HG03469 (cell line): ENCODE measurements around the gene SEPTIN10.
A peak's percentile ranks its signal among the peaks of the same experiment; 100 is the strongest.

Experiments used
- ATAC-seq: cut with Tn5 transposase; IDR thresholded peaks from one replicate; pipeline ENCODE4 v1.9.1; 2021; ENCODE audit warnings: mild to moderate bottlenecking, moderate library complexity, moderate number of reproducible peaks; ENCODE audit not compliant: unreplicated experiment

SEPTIN10 gene

GRCh38 chr2:109526442-109526970 lies 87.3 kb downstream of the SEPTIN10 start:
- no peak for ATAC-seq

GRCh38 chr2:109525836-109526235 lies 87.9 kb downstream of the SEPTIN10 start:
- no peak for ATAC-seq

GRCh38 chr2:109523536-109524361 lies 90.0 kb downstream of the SEPTIN10 start:
- no peak for ATAC-seq

GRCh38 chr2:109523121-109523520 lies 90.6 kb downstream of the SEPTIN10 start:
- no peak for ATAC-seq

- no peak for ATAC-seq
Measured at GRCh38 chr2:109522063-109522374, 91.7 kb downstream of the SEPTIN10 start.

GRCh38 chr2:109521233-109522062 lies 92.3 kb downstream of the SEPTIN10 start:
- ATAC-seq: no peak

- no peak for ATAC-seq
Measured at GRCh38 chr2:109519513-109519912, 94.3 kb downstream of the SEPTIN10 start.

- no peak for ATAC-seq
Measured at GRCh38 chr2:109517118-109517889, 96.5 kb downstream of the SEPTIN10 start.

GRCh38 chr2:109516445-109517117 lies 97.2 kb downstream of the SEPTIN10 start:
- ATAC-seq: no peak

GRCh38 chr2:109514857-109515256 lies 98.9 kb downstream of the SEPTIN10 start:
- ATAC-seq: no peak

GRCh38 chr2:109513749-109514588 lies 99.8 kb downstream of the SEPTIN10 start:
- peak; percentile 56 for ATAC-seq

GRCh38 chr2:109513230-109513629 lies 100.5 kb downstream of the SEPTIN10 start:
- no peak for ATAC-seq

- ATAC-seq: no peak
Measured at GRCh38 chr2:109512076-109512475, 101.7 kb downstream of the SEPTIN10 start.

- no peak for ATAC-seq
Measured at GRCh38 chr2:109511168-109511567, 102.6 kb downstream of the SEPTIN10 start.

- ATAC-seq: no peak
Measured at GRCh38 chr2:109510136-109511028, 103.4 kb downstream of the SEPTIN10 start.

GRCh38 chr2:109508556-109508955 lies 105.2 kb downstream of the SEPTIN10 start:
- ATAC-seq: no peak

- no peak for ATAC-seq
Measured at GRCh38 chr2:109507828-109508227, 105.9 kb downstream of the SEPTIN10 start.

- no peak for ATAC-seq
Measured at GRCh38 chr2:109507217-109507616, 106.5 kb downstream of the SEPTIN10 start.

- ATAC-seq: no peak
Measured at GRCh38 chr2:109503191-109503590, 110.6 kb downstream of the SEPTIN10 start.
